Measurements from ENCODE around the gene VWA8.
A peak's percentile ranks its signal among the peaks of the same experiment; 100 is the strongest.

Gene VWA8

GRCh38 chr13:41919741-41920487, 41.0 kb downstream of the VWA8 start:
- TF ChIP-seq CTCF (conservative IDR thresholded peaks at IDR 0.05; ENCODE audit: low read depth, low read length) = no peak
- no peak overlapping the region for H3K4me3 ChIP-seq (ENCODE audit: low read depth, low read length)
- no peak for DNase-seq (ENCODE audit: low read depth)

- H3K4me3 ChIP-seq (ENCODE audit: low read depth, low read length) = no peak overlapping the region
- no peak for DNase-seq (ENCODE audit: low read depth)
- no peak for TF ChIP-seq CTCF (conservative IDR thresholded peaks at IDR 0.05; ENCODE audit: low read depth, low read length)
Observed at GRCh38 chr13:41919031-41919740, 41.7 kb downstream of the VWA8 start.

- peak; percentile 87 for DNase-seq (ENCODE audit: low read depth)
- no peak overlapping the region for H3K4me3 ChIP-seq (ENCODE audit: low read depth, low read length)
- no peak for TF ChIP-seq CTCF (conservative IDR thresholded peaks at IDR 0.05; ENCODE audit: low read depth, low read length)
Observed at GRCh38 chr13:41917641-41918040, 43.3 kb downstream of the VWA8 start.

- peak; percentile 93 for DNase-seq (ENCODE audit: low read depth)
- H3K4me3 ChIP-seq (ENCODE audit: low read depth, low read length) = no peak overlapping the region
- TF ChIP-seq CTCF (conservative IDR thresholded peaks at IDR 0.05; ENCODE audit: low read depth, low read length) = no peak
Observed at GRCh38 chr13:41916173-41916954, 44.5 kb downstream of the VWA8 start.

GRCh38 chr13:41915081-41915480, 45.8 kb downstream of the VWA8 start:
- DNase-seq (ENCODE audit: low read depth) = no peak
- no peak for TF ChIP-seq CTCF (conservative IDR thresholded peaks at IDR 0.05; ENCODE audit: low read depth, low read length)

GRCh38 chr13:41914552-41914951, 46.4 kb downstream of the VWA8 start:
- H3K4me3 ChIP-seq (ENCODE audit: low read depth, low read length) = no peak overlapping the region
- TF ChIP-seq CTCF (conservative IDR thresholded peaks at IDR 0.05; ENCODE audit: low read depth, low read length) = no peak
- DNase-seq (ENCODE audit: low read depth) = no peak

More at GRCh38 chr13:41915081-41915480, 45.8 kb downstream of the VWA8 start:
- H3K4me3 ChIP-seq (ENCODE audit: low read depth, low read length) = no peak overlapping the region

All from choroid plexus epithelial cell (primary cell).